IMR-90 (cell line): ENCODE data around the gene THY1. TPM values are rescaled to one million over a fixed set of nuclear protein-coding genes. Genes with fewer than 3 reads are reported as not detected.
A peak's percentile ranks its signal among the peaks of the same experiment; 100 is the strongest.

ENCODE experiments used
- ATAC-seq: fragments of 200-7000 bp; cut with Tn5 transposase; 2 replicates; pipeline ENCODE4 v1.9.1; 2020; ENCODE audit warnings: low read depth, mild to moderate bottlenecking, moderate library complexity
- BruUV-seq: library from RNA; stranded (reverse); fragments of 400-500 nt; replicated peaks from 2 replicates; lab custom pipeline; 2021; lab: Mats Ljungman, UMichigan
- CTCF ChIA-PET: fragments of 300-600 bp; formaldehyde crosslinking; extraction: SDS; loops from one replicate; lab custom pipeline; 2021; ENCODE audit warnings: antibody characterized with exemption; lab: Yijun Ruan, JAX
- POLR2A ChIA-PET: fragments of 300-600 bp; sonication (Branson Sonifier 250); formaldehyde crosslinking; loops from one replicate; lab custom pipeline; 2022; ENCODE audit warnings: antibody characterized with exemption; ENCODE audit not compliant: unreplicated experiment; lab: Charles Lee
- DNase-seq: peaks from one replicate; pipeline ENCODE4 v3.0.0; 2013
- H2AFZ ChIP-seq: replicated peaks from 2 replicates; pipeline ENCODE3; 2013; ENCODE audit warnings: low read length, mild to moderate bottlenecking; ENCODE audit not compliant: poor library complexity
- H2AK5ac ChIP-seq: 2 replicates; pipeline ENCODE4 v1.6.1; 2013; ENCODE audit warnings: low read depth, low read length, inconsistent platforms
- H2AK9ac ChIP-seq: replicated peaks from 2 replicates; pipeline ENCODE3; 2013; ENCODE audit warnings: mild to moderate bottlenecking, low read depth, low read length, moderate library complexity; ENCODE audit not compliant: poor library complexity
- H2BK120ac ChIP-seq: 2 replicates; pipeline ENCODE4 v1.6.1; 2013; ENCODE audit warnings: low read depth, low read length, inconsistent platforms
- H2BK15ac ChIP-seq: 3 replicates; pipeline ENCODE4 v1.6.1; 2013; ENCODE audit warnings: low read depth, low read length, inconsistent platforms
- H2BK20ac ChIP-seq: 2 replicates; pipeline ENCODE4 v1.6.1; 2013; ENCODE audit warnings: low read depth, mild to moderate bottlenecking, inconsistent platforms, low read length, moderate library complexity
- H2BK5ac ChIP-seq: 2 replicates; pipeline ENCODE4 v1.6.1; 2013; ENCODE audit warnings: mild to moderate bottlenecking, low read depth, low read length, inconsistent platforms; ENCODE audit not compliant: poor library complexity, severe bottlenecking
- H3K14ac ChIP-seq: replicated peaks from 2 replicates; pipeline ENCODE4 v1.6.1; 2013; ENCODE audit warnings: low read depth, low read length, inconsistent platforms
- H3K18ac ChIP-seq: 2 replicates; pipeline ENCODE4 v1.6.1; 2013; ENCODE audit warnings: low read depth, low read length, control low read depth
- H3K23ac ChIP-seq: 2 replicates; pipeline ENCODE4 v1.6.1; 2013; ENCODE audit warnings: low read depth, low read length, inconsistent platforms
- H3K27ac ChIP-seq: 2 replicates; pipeline ENCODE4 v1.5.1; 2013; ENCODE audit warnings: mild to moderate bottlenecking, control low read depth, low read length; ENCODE audit not compliant: insufficient read depth
- H3K27me3 ChIP-seq: 2 replicates; pipeline ENCODE4 v1.6.1; 2013; ENCODE audit warnings: low read length; ENCODE audit not compliant: control insufficient read depth, insufficient read depth
- H3K36me3 ChIP-seq: 2 replicates; pipeline ENCODE4 v1.6.1; 2013; ENCODE audit warnings: low read length, mixed read lengths; ENCODE audit not compliant: control insufficient read depth, insufficient read depth
- H3K4ac ChIP-seq: 2 replicates; pipeline ENCODE4 v1.6.1; 2013; ENCODE audit warnings: low read depth, low read length, inconsistent platforms
- H3K4me1 ChIP-seq: 2 replicates; pipeline ENCODE4 v1.6.1; 2013; ENCODE audit warnings: low read length, mixed read lengths; ENCODE audit not compliant: control insufficient read depth, insufficient read depth
- H3K4me2 ChIP-seq: 2 replicates; pipeline ENCODE4 v1.6.1; 2013; ENCODE audit warnings: low read depth, mild to moderate bottlenecking, control low read depth, low read length, moderate library complexity
- H3K4me3 ChIP-seq: 2 replicates; pipeline ENCODE4 v1.5.1; 2013; ENCODE audit warnings: low read depth, mild to moderate bottlenecking, control low read depth, low read length, moderate library complexity; ENCODE audit not compliant: insufficient read depth
- H3K56ac ChIP-seq: 2 replicates; pipeline ENCODE4 v1.6.1; 2013; ENCODE audit warnings: low read length, inconsistent platforms; ENCODE audit not compliant: insufficient read depth; ENCODE audit errors: extremely low read depth
- H3K79me1 ChIP-seq, 2 experiments: 2 replicates each; pipeline ENCODE4 v1.6.1; 2013; ENCODE audit warnings: low read length in 2 of 2, inconsistent platforms in 1 of 2, low read depth in 1 of 2
- H3K9ac ChIP-seq: 2 replicates; pipeline ENCODE4 v1.6.1; 2013; ENCODE audit warnings: low read depth, low read length, control low read depth
- H3K9me1 ChIP-seq: 2 replicates; pipeline ENCODE4 v1.6.1; 2013; ENCODE audit warnings: low read length, inconsistent platforms; ENCODE audit not compliant: insufficient read depth
- H3K9me3 ChIP-seq: 2 replicates; pipeline ENCODE4 v1.6.1; 2013; ENCODE audit warnings: low read length; ENCODE audit not compliant: control insufficient read depth, insufficient read depth
- H4K20me1 ChIP-seq: 2 replicates; pipeline ENCODE4 v1.6.1; 2013; ENCODE audit warnings: low read length, inconsistent platforms; ENCODE audit not compliant: insufficient read depth
- H4K5ac ChIP-seq: 2 replicates; pipeline ENCODE4 v1.6.1; 2013; ENCODE audit warnings: mild to moderate bottlenecking, low read depth, low read length, control low read depth
- H4K8ac ChIP-seq, 2 experiments: 2 replicates each; pipeline ENCODE4 v1.6.1; 2013; ENCODE audit warnings: low read depth in 2 of 2, low read length in 2 of 2, control low read depth in 1 of 2, inconsistent platforms in 1 of 2
- H4K91ac ChIP-seq: 2 replicates; pipeline ENCODE4 v1.6.1; 2013; ENCODE audit warnings: low read depth, low read length, inconsistent platforms; ENCODE audit not compliant: insufficient read depth
- BHLHE40 ChIP-seq: fragments of 150-350 bp; IDR thresholded peaks from 2 replicates; pipeline ENCODE4 v1.6.1; 2016; ENCODE audit warnings: mild to moderate bottlenecking, low read depth, low read length
- CHD1 ChIP-seq: IDR thresholded peaks from 2 replicates; pipeline ENCODE4 v1.6.1; 2012; ENCODE audit warnings: low read depth, low read length, improper control_type of control experiment
- ELK1 ChIP-seq: fragments of 150-350 bp; IDR thresholded peaks from 2 replicates; pipeline ENCODE4 v1.6.1; 2016; ENCODE audit warnings: low read depth, mild to moderate bottlenecking, low read length, moderate library complexity, borderline replicate concordance
- FOS ChIP-seq: fragments of 150-350 bp; IDR thresholded peaks from 2 replicates; pipeline ENCODE4 v1.6.1; 2016; ENCODE audit warnings: low read depth, low read length
- MAFK ChIP-seq: IDR thresholded peaks from 2 replicates; pipeline ENCODE4 v1.6.1; 2012; ENCODE audit warnings: low read depth, low read length, improper control_type of control experiment
- MXI1 ChIP-seq: IDR thresholded peaks from 2 replicates; pipeline ENCODE4 v1.6.1; 2012; ENCODE audit warnings: low read depth, mild to moderate bottlenecking, low read length, moderate library complexity, borderline replicate concordance
- POLR2A ChIP-seq: IDR thresholded peaks from 2 replicates; pipeline ENCODE4 v1.6.1; 2012; ENCODE audit warnings: mild to moderate bottlenecking, low read depth, low read length
- RAD21 ChIP-seq: IDR thresholded peaks from 2 replicates; pipeline ENCODE4 v1.6.1; 2012; ENCODE audit warnings: low read length, improper control_type of control experiment
- RCOR1 ChIP-seq: IDR thresholded peaks from 2 replicates; pipeline ENCODE4 v1.6.1; 2012; ENCODE audit warnings: mild to moderate bottlenecking, low read length, improper control_type of control experiment; ENCODE audit not compliant: insufficient replicate concordance
- RFX5 ChIP-seq: IDR thresholded peaks from 2 replicates; pipeline ENCODE4 v1.8.0; 2012; ENCODE audit warnings: low read depth, mild to moderate bottlenecking, low read length, moderate library complexity
- SMC3 ChIP-seq: fragments of 150-350 bp; IDR thresholded peaks from 2 replicates; pipeline ENCODE4 v1.6.1; 2016; ENCODE audit warnings: low read depth, mild to moderate bottlenecking, antibody characterized with exemption, low read length, moderate library complexity
- WGBS, 2 experiments: methylation state at CpG; one replicate each; pipeline versions ENCODE4 v1.1.5 to v1.1.7; 2013; ENCODE audit warnings: missing lambda C conversion rate in 2 of 2; ENCODE audit not compliant: insufficient read length in 1 of 2; ENCODE audit errors: extremely low coverage in 2 of 2; 5-methylcytosine and 5-hydroxymethylcytosine counted together
- dilution Hi-C: fragments of 300-500 bp; cut with HindIII; formaldehyde crosslinking; loops from one replicate; pipeline ENCODE4 v1.14.3; 2018; ENCODE audit warnings: low sequenced_read_pairs; ENCODE audit not compliant: unreplicated experiment
- in situ Hi-C: fragments of 300-500 bp; cut with MboI; formaldehyde crosslinking; loops from 3 replicates; pipeline ENCODE4 v1.14.3; 2019; ENCODE audit warnings: low sequenced_read_pairs, inconsistent platforms, mixed read lengths
- intact Hi-C: fragments of 100-400 bp; cut with micrococcal nuclease; formaldehyde crosslinking; loops from 2 replicates; pipeline ENCODE4 v1.10.0; 2022
- polyA plus RNA-seq, 3 experiments: library from polyadenylated mRNA; depleted of rRNA; stranded (reverse); fragments of >200 nt; gene quantifications; 2 replicates each; pipeline ENCODE4 v1.2.3, GENCODE V29; 2012; ENCODE audit warnings: low replicate concordance in 1 of 3
- total RNA-seq: library from RNA; depleted of rRNA; stranded (reverse); fragments of >200 nt; gene quantifications from 2 replicates; pipeline ENCODE4 v1.2.3, GENCODE V29; 2012
- TF ChIP-seq, protein P1 (sequence below): conservative IDR thresholded peaks from 2 replicates; pipeline ENCODE4 v1.5.1; 2012; ENCODE audit warnings: mild to moderate bottlenecking, low read depth, low read length, improper control_type of control experiment

The THY1 gene
- total and polyA plus RNA-seq, 2 of the 4 experiments (the other 2 are of a cell fraction), result 703 to 2,603 TPM

DNA sequence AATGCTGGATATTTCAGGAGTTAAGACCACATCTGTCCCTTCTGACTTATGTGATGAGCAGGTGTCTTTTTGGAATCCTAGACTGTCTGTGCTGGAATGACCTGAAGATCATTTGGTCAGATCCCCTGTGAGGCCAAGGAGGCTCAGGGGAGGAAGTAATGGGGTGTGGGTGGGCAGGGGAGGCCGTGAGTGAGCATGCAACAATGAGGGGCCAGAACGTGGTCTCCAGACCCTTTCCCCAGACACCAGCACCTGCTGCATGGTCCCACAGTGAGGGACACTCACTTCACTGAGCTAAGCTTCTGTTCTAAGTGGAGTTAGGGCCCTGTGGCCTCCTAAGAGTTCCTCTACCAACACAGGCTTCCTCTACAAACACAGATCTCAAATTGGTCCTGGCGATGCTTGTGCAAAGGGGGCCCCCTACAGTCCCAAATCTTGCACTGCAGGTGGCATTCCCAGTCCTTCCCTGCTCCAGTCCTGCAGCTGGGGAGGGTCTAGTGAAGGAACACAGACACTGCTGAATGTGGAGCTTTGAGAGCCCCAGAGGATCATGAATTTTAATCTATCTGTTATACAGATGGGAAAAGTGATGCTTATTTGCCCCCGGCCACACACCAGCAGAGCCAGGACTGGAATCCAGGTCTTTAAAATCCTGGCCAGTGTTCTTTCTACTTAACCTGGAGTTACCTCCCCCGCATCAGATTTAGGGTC, 48.9 kb downstream of the THY1 start:
- Histone ChIP-seq H4K8ac (peak overlapping the region in 1 of 2 experiments; percentile 12; a peak in 1 of 4 replicates), H3K18ac (no peak overlapping the region), H3K4me2 (no peak overlapping the region), H4K5ac (no peak overlapping the region), H2AFZ (peak overlapping the region; percentile 75), H3K4me1 (peaks cover 24% of the 10 kb centered on the region), H2AK5ac (peak overlapping the region; percentile 50; the same call in 1 of the 2 replicates), H3K27ac (no peak overlapping the region), H2BK15ac (no peak overlapping the region), H3K23ac (no peak overlapping the region), H2AK9ac (peak overlapping the region; percentile 67), H3K4ac (no peak overlapping the region), H2BK20ac (no peak overlapping the region), H3K4me3 (no peak overlapping the region), H3K14ac (no peak overlapping the region), H2BK120ac (no peak overlapping the region; the same call in 1 of the 2 replicates), H3K79me1 (no peaks in the 10 kb centered on the region), H2BK5ac (no peak overlapping the region), H3K36me3 (no peaks in the 10 kb centered on the region), H3K9me3 (no peaks in the 10 kb centered on the region), H3K9ac (no peak overlapping the region), H3K56ac (no peak overlapping the region), H3K9me1 (no peaks in the 10 kb centered on the region), H4K91ac (no peak overlapping the region), H4K20me1 (no peaks in the 10 kb centered on the region), H3K27me3 (no peaks in the 10 kb centered on the region)
- WGBS, 2 experiments, result no CpG with 5 or more reads among the region's 5 CpGs
- peak; percentile 75 for DNase-seq
- in situ Hi-C loops (loop anchor here (25.0 kb wide), 1 partner anchor 738 kb away; no protein-coding TSS in a partner anchor), intact Hi-C loops (loop anchor here (1.0 kb wide), 2 partner anchors 18 to 36 kb away; no protein-coding TSS in a partner anchor), dilution Hi-C loops (no loop called here)
- POLR2A ChIA-PET, result no interaction called here
- ATAC-seq, result peak; percentile 81
- no TSS peak for BruUV-seq
- CTCF ChIA-PET, result interaction anchor here (0.5 to 4.0 kb wide), 15 partner anchors 9 to 152 kb away, joined by 3 to 32 read pairs (median 3); partner anchors contain the start of gene C1QTNF5
- TF ChIP-seq RAD21 (peak; percentile 93), POLR2A (no peak), MXI1 (no peak), RFX5 (no peak), BHLHE40 (no peak), ELK1 (no peak), CHD1 (no peak), MAFK (no peak), SMC3 (peak; percentile 77), FOS (no peak), RCOR1 (no peak)
- TF ChIP-seq, protein P1, sequence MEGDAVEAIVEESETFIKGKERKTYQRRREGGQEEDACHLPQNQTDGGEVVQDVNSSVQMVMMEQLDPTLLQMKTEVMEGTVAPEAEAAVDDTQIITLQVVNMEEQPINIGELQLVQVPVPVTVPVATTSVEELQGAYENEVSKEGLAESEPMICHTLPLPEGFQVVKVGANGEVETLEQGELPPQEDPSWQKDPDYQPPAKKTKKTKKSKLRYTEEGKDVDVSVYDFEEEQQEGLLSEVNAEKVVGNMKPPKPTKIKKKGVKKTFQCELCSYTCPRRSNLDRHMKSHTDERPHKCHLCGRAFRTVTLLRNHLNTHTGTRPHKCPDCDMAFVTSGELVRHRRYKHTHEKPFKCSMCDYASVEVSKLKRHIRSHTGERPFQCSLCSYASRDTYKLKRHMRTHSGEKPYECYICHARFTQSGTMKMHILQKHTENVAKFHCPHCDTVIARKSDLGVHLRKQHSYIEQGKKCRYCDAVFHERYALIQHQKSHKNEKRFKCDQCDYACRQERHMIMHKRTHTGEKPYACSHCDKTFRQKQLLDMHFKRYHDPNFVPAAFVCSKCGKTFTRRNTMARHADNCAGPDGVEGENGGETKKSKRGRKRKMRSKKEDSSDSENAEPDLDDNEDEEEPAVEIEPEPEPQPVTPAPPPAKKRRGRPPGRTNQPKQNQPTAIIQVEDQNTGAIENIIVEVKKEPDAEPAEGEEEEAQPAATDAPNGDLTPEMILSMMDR, result peak; percentile 97
